ENCODE results near the gene BRINP2.

BRINP2 gene

GRCh38 chr1:177170756-177171535 lies at the start of gene BRINP2:
TSS of gene BRINP2 (plus strand) at chr1:177170958. CDS start at chr1:177229877, 58,919 bp downstream.
- peak; percentile 71 for DNase-seq

- no peak for DNase-seq
Observed at GRCh38 chr1:177122461-177123251, 48.1 kb upstream of the BRINP2 start.

- no peak for DNase-seq
Observed at GRCh38 chr1:177124577-177125278, 46.0 kb upstream of the BRINP2 start.

GRCh38 chr1:177126267-177126666 lies 44.5 kb upstream of the BRINP2 start:
- DNase-seq: no peak

- no peak for DNase-seq
Observed at GRCh38 chr1:177128665-177129281, 42.0 kb upstream of the BRINP2 start.

- no peak for DNase-seq
Observed at GRCh38 chr1:177130451-177130945, 40.3 kb upstream of the BRINP2 start.

- DNase-seq: no peak
Observed at GRCh38 chr1:177131723-177132122, 39.0 kb upstream of the BRINP2 start.

- no peak for DNase-seq
Observed at GRCh38 chr1:177132141-177132540, 38.6 kb upstream of the BRINP2 start.

- DNase-seq: no peak
Observed at GRCh38 chr1:177133977-177134538, 36.7 kb upstream of the BRINP2 start.

- no peak for DNase-seq
Observed at GRCh38 chr1:177135250-177135649, 35.5 kb upstream of the BRINP2 start.

GRCh38 chr1:177137814-177138213 lies 32.9 kb upstream of the BRINP2 start:
- no peak for DNase-seq

GRCh38 chr1:177138347-177138746 lies 32.4 kb upstream of the BRINP2 start:
- no peak for DNase-seq

GRCh38 chr1:177142010-177142409 lies 28.7 kb upstream of the BRINP2 start:
- no peak for DNase-seq

- no peak for DNase-seq
Observed at GRCh38 chr1:177142791-177143271, 27.9 kb upstream of the BRINP2 start.

GRCh38 chr1:177145106-177146070 lies 25.4 kb upstream of the BRINP2 start:
- DNase-seq: no peak

- DNase-seq: no peak
Observed at GRCh38 chr1:177146499-177146898, 24.3 kb upstream of the BRINP2 start.

GRCh38 chr1:177162243-177162642 lies 8.5 kb upstream of the BRINP2 start:
- DNase-seq: no peak

- no peak for DNase-seq
Observed at GRCh38 chr1:177163844-177164379, 6.8 kb upstream of the BRINP2 start.

- peak; percentile 47 for DNase-seq
Observed at GRCh38 chr1:177164380-177165068, 6.2 kb upstream of the BRINP2 start, which contains the start of gene ASTN1. TSS of gene ASTN1 (minus strand) at chr1:177164712. CDS start at chr1:177164676, 36 bp downstream.

GRCh38 chr1:177165069-177165439 lies 5.7 kb upstream of the BRINP2 start:
- no peak for DNase-seq

Measured in right hindlimb (tissue), 1 donor.